BJ (cell line): ENCODE data around the gene IPO4. TPM values are rescaled to one million over a fixed set of nuclear protein-coding genes. Genes with fewer than 3 reads are reported as not detected.

Experiments used
- CTCF ChIA-PET: fragments of 350-600 bp; formaldehyde crosslinking; extraction: SDS; loops from one replicate; lab custom pipeline; 2021; ENCODE audit warnings: antibody characterized with exemption, inconsistent platforms; lab: Yijun Ruan, JAX
- POLR2A ChIA-PET: fragments of 300-600 bp; sonication (Branson Sonifier 250); formaldehyde crosslinking; extraction: SDS; loops from one replicate; lab custom pipeline; 2021; ENCODE audit warnings: antibody characterized with exemption; lab: Charles Lee
- DNase-seq: peaks from one replicate; pipeline ENCODE4 v3.0.0-alpha.2; 2011; ENCODE audit warnings: low read depth
- H3K27me3 ChIP-seq: 2 replicates; pipeline ENCODE4 v1.6.0; 2011; ENCODE audit warnings: low read length; ENCODE audit not compliant: control insufficient read depth, insufficient read depth
- H3K36me3 ChIP-seq: 2 replicates; pipeline ENCODE4 v1.5.1; 2011; ENCODE audit warnings: low read length; ENCODE audit not compliant: control insufficient read depth, insufficient read depth
- H3K4me3 ChIP-seq: 2 replicates; pipeline ENCODE4 v1.5.1; 2011; ENCODE audit warnings: low read depth, mild to moderate bottlenecking, control low read depth, low read length
- polyA plus RNA-seq: library from polyadenylated mRNA; depleted of rRNA; stranded (reverse); fragments of >200 nt; gene quantifications from 2 replicates; pipeline ENCODE4 v1.2.3, GENCODE V29; 2011
- TF ChIP-seq, protein P1 (sequence below): IDR thresholded peaks from 2 replicates; pipeline ENCODE4 v1.5.1; 2011; ENCODE audit warnings: low read depth, mild to moderate bottlenecking, control low read depth, inconsistent platforms, low read length, moderate library complexity; ENCODE audit not compliant: insufficient read depth

Gene IPO4
- polyA plus RNA-seq, 1 experiment: 26.8 TPM

DNA sequence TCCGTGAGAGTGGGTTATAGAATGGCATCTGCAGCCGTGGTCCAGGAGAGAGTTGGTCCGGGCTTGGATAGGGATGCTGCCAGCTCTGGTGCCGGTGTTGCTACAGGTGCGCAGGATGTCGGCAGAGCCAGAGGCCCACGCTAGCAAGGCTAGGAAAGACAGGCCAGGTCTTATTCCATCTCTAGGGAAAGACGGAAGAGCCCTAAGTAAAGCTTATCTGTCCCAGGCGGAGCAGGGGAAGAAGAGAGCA, 53.1 kb downstream of the IPO4 start:
- ChIA-PET CTCF (interaction anchor here (1.0 to 3.3 kb wide), 7 partner anchors 9 to 172 kb away, joined by 3 to 16 read pairs (median 4); partner anchors contain the start of genes CIDEB, IPO4 and IRF9), POLR2A (interaction anchor here (0.6 to 1.3 kb wide), 3 partner anchors 11 to 774 kb away, joined by 3 to 6 read pairs (median 4); partner anchors contain the start of gene PSME2)
- Histone ChIP-seq H3K36me3 (peaks cover 20% of the 10 kb centered on the region), H3K27me3 (no peaks in the 10 kb centered on the region), H3K4me3 (peak overlapping the region; percentile 86)
- TF ChIP-seq, protein P1, sequence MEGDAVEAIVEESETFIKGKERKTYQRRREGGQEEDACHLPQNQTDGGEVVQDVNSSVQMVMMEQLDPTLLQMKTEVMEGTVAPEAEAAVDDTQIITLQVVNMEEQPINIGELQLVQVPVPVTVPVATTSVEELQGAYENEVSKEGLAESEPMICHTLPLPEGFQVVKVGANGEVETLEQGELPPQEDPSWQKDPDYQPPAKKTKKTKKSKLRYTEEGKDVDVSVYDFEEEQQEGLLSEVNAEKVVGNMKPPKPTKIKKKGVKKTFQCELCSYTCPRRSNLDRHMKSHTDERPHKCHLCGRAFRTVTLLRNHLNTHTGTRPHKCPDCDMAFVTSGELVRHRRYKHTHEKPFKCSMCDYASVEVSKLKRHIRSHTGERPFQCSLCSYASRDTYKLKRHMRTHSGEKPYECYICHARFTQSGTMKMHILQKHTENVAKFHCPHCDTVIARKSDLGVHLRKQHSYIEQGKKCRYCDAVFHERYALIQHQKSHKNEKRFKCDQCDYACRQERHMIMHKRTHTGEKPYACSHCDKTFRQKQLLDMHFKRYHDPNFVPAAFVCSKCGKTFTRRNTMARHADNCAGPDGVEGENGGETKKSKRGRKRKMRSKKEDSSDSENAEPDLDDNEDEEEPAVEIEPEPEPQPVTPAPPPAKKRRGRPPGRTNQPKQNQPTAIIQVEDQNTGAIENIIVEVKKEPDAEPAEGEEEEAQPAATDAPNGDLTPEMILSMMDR: no peak
- DNase-seq: no peak

DNA sequence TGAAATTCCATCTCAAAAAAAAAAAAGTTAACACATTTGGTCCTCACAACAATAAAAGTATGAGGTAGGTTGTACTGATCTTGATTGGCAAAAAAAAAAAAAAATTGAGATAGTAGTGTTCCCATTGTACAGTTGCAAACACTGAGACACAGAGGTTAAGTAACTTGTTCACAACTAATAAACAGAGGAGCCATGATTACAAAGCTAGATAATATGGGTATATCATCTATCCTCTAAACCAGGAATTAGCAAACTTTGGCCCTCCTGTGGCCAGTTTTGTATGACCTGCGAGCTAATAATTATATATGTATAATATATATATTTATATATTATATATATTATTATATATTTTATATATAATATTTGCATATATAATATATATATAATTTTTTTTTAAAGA, 54.9 kb downstream of the IPO4 start:
- ChIA-PET POLR2A (no interaction called here), CTCF (interaction anchor here (1.0 to 1.7 kb wide), 3 partner anchors 15 to 76 kb away, joined by 3 to 4 read pairs (median 4); no protein-coding TSS in a partner anchor)
- Histone ChIP-seq H3K27me3 (no peaks in the 10 kb centered on the region), H3K4me3 (no peak overlapping the region), H3K36me3 (peaks cover 13% of the 10 kb centered on the region)
- TF ChIP-seq, protein P1: no peak
- no peak for DNase-seq

DNA sequence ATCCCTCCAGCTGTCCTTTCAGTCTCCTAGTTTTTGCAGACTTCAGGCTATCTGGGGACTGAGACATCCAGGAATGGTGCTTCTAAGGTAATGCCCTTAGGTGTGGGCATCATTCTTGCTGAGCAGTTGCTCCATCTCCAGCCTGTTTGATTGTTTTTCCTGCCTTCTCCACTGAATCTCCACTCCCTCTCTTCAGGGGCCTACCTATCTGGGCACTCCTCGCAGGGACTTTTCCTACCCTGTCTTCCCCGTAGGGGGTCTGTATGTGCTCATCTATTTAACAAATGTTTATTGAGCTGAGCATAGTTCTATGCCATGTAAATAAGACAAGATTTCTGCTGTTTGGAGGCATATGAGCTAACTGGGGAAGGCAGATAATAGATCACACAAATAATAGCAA, 55.6 kb downstream of the IPO4 start:
- no peak for DNase-seq
- Histone ChIP-seq H3K4me3 (no peak overlapping the region), H3K27me3 (no peaks in the 10 kb centered on the region), H3K36me3 (peaks cover 5% of the 10 kb centered on the region)
- TF ChIP-seq, protein P1: no peak
- CTCF ChIA-PET: interaction anchor here (0.6 to 1.3 kb wide), 3 partner anchors 14 to 53 kb away, joined by 3 to 4 read pairs (median 3); no protein-coding TSS in a partner anchor
- POLR2A ChIA-PET: no interaction called here

DNA sequence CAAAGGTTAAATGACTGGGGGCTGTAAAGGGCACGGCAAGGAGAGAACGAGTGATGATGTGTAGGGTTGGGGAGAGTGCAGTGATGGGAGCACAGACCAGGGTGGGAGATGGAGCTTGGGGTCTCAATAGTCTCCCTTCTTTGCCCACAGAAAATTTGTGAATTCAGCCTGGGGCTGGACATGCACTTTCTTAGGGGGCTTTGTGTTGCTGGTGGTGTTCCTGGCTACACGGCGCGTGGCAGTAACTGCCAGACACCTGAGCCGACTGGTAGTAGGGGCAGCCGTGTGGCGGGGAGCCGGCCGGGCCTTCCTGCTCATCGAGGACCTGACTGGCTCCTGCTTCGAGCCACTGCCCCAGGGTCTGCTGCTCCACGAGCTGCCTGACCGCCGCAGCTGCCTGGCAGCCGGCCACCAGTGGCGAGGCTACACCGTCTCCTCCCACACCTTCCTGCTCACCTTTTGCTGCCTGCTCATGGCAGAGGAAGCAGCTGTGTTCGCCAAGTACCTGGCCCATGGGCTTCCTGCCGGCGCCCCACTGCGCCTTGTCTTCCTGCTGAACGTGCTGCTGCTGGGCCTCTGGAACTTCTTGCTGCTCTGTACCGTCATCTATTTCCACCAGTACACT, 56.4 kb downstream of the IPO4 start:
- TF ChIP-seq, protein P1: no peak
- no peak overlapping the region for H3K4me3 ChIP-seq
- no peak for DNase-seq
- no peaks in the 10 kb centered on the region for H3K36me3 ChIP-seq
- ChIA-PET POLR2A (no interaction called here), CTCF (interaction anchor here (0.5 to 1.3 kb wide), 3 partner anchors 14 to 147 kb away, joined by 3 to 4 read pairs (median 3); no protein-coding TSS in a partner anchor)
- H3K27me3 ChIP-seq: no peaks in the 10 kb centered on the region

DNA sequence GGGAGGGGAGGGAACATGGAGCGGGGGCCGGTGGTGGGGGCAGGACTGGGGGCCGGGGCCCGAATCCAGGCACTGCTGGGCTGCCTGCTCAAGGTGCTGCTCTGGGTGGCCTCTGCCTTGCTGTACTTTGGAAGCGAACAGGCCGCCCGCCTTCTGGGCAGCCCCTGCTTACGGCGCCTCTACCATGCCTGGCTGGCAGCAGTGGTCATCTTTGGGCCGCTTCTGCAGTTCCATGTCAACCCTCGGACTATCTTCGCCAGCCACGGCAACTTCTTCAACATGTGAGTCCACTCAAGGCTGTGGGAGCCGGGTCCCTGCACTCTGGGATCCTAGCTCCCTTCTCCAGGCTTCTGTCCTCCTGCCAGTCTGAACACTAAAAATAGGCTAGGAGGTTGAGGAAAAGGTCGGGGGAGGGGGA, 57.1 kb downstream of the IPO4 start:
- POLR2A ChIA-PET: no interaction called here
- no peaks in the 10 kb centered on the region for H3K27me3 ChIP-seq
- no peak for DNase-seq
- no peak overlapping the region for H3K4me3 ChIP-seq
- CTCF ChIA-PET: no interaction called here
- H3K36me3 ChIP-seq: no peaks in the 10 kb centered on the region
- TF ChIP-seq, protein P1: no peak
